ENCODE data around the gene ZSCAN21. TPM values are rescaled to one million over a fixed set of nuclear protein-coding genes. Genes with fewer than 3 reads are reported as not detected.

The ZSCAN21 gene
- total and polyA plus RNA-seq, 2 of the 4 experiments (the other 2 are of a cell fraction) = 11.5 to 13.3 TPM

DNA sequence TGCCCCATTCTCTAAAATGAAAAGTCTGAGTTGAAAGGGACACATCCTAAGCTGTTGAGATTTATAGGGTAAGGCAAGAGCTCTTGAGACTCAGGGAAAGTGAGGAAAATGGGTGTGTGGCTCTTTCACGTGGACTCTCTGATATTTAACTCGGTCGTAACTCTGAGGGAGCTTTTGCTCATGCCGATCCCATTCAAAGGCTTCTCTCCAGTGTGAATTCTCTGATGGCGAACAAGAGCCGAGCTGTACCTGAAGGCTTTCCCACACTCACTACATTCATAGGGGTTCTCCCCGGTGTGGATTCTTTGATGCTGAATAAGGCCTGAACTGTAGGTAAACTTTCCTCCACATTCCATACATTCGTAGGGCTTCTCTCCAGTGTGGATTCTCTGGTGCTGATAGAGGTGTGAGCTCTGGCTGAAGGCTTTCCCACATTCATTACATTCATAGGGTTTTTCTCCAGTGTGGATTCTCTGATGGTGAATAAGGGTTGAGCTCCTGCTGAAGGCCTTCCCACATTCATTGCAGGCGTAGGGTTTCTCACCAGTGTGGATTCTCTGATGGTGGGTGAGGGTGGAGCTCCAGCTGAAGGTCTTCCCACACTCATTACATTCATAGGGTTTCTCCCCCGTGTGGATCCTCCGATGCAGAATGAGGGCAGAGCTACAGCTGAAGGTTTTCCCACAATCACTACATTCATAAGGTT is 21.6 kb downstream of the ZSCAN21 start:
- DNase-seq (no peak), ATAC-seq (ENCODE audit: low read depth) (no peak)
- no peak overlapping the region for H3K9ac ChIP-seq (ENCODE audit: low read depth, low read length)
- H2BK120ac ChIP-seq (ENCODE audit: low read depth, low read length) = no peak overlapping the region
- H2AK5ac ChIP-seq (ENCODE audit: low read depth, low read length) = no peak overlapping the region
- no peak overlapping the region for H3K4ac ChIP-seq (ENCODE audit: low read depth, low read length)
- peaks cover 79% of the 10 kb centered on the region for H3K36me3 ChIP-seq (ENCODE audit: control insufficient read depth, insufficient read depth, low read length)
- in situ Hi-C loops (cut with MboI; ENCODE audit: low sequenced_read_pairs) (no loop called here), intact Hi-C loops (cut with micrococcal nuclease) (no loop called here), dilution Hi-C loops (cut with HindIII; ENCODE audit: low sequenced_read_pairs, unreplicated experiment) (no loop called here)
- H2BK20ac ChIP-seq (ENCODE audit: low read depth, low read length) = no peak overlapping the region
- H3K56ac ChIP-seq (ENCODE audit: extremely low read depth, insufficient read depth, low read length) = no peak overlapping the region; the same call in 1 of the 2 replicates
- no peaks in the 10 kb centered on the region for H3K9me1 ChIP-seq (ENCODE audit: insufficient read depth, low read length)
- H3K23ac ChIP-seq (ENCODE audit: low read depth, low read length) = no peak overlapping the region
- H2BK15ac ChIP-seq (ENCODE audit: low read depth, low read length) = no peak overlapping the region
- no peak overlapping the region for H3K14ac ChIP-seq (replicated peaks; ENCODE audit: low read depth, low read length)
- H4K5ac ChIP-seq (ENCODE audit: low read depth, low read length) = no peak overlapping the region
- H3K27ac ChIP-seq (ENCODE audit: insufficient read depth, low read length) = no peak overlapping the region
- no peak overlapping the region for H2BK5ac ChIP-seq (ENCODE audit: low read depth, low read length, poor library complexity, severe bottlenecking)
- 100% methylated on average over 3 of the region's 11 CpGs; no CpG with 5 or more reads in 1 of the 2 experiments for WGBS, 2 experiments (ENCODE audit: extremely low coverage in 2 of 2, insufficient read length in 1 of 2)
- H3K4me3 ChIP-seq (ENCODE audit: insufficient read depth, low read depth, low read length) = no peak overlapping the region
- no peak overlapping the region for H3K18ac ChIP-seq (ENCODE audit: low read depth, low read length)
- H3K27me3 ChIP-seq (ENCODE audit: control insufficient read depth, insufficient read depth, low read length) = no peaks in the 10 kb centered on the region
- H4K20me1 ChIP-seq (ENCODE audit: insufficient read depth, low read length) = no peaks in the 10 kb centered on the region; the same call in 1 of the 2 replicates
- no peak overlapping the region for H2AK9ac ChIP-seq (replicated peaks; ENCODE audit: low read depth, low read length, poor library complexity)
- H2AFZ ChIP-seq (replicated peaks; ENCODE audit: low read length, poor library complexity) = no peak overlapping the region
- POLR2A ChIA-PET (ENCODE audit: unreplicated experiment) = interaction anchor here (0.6 kb wide), 1 partner anchor 1166 kb away, joined by 3 read pairs; the partner anchor contains the start of gene CLDN15
- no TSS peak for BruUV-seq (replicated peaks)
- no peak overlapping the region for H4K91ac ChIP-seq (ENCODE audit: insufficient read depth, low read depth, low read length)
- peaks cover 72% of the 10 kb centered on the region for H3K9me3 ChIP-seq (ENCODE audit: control insufficient read depth, insufficient read depth, low read length)
- H3K79me1 ChIP-seq (ENCODE audit: low read depth in 1 of 2, low read length in 2 of 2) = peaks cover 23 to 38% of the 10 kb centered on the region in 2 experiments
- no peak for TF ChIP-seq RFX5 (IDR thresholded peaks at IDR 0.05; ENCODE audit: low read depth, low read length)
- no peak for TF ChIP-seq POLR2A (IDR thresholded peaks at IDR 0.05; ENCODE audit: low read depth, low read length)
- H3K4me1 ChIP-seq (ENCODE audit: control insufficient read depth, insufficient read depth, low read length) = no peaks in the 10 kb centered on the region
- no peak overlapping the region for H3K4me2 ChIP-seq (ENCODE audit: low read depth, low read length)
- CTCF ChIA-PET = no interaction called here
- H4K8ac ChIP-seq (ENCODE audit: low read depth in 2 of 2, low read length in 2 of 2) = no peak overlapping the region

Data from IMR-90 (cell line).